ENCODE data around the gene ZDHHC12.
"Not testable (repeated sequence)": the region's sequence is repeated elsewhere in the genome, so short reads cannot be mapped to it uniquely, and the experiment has no call there.

Gene ZDHHC12

DNA sequence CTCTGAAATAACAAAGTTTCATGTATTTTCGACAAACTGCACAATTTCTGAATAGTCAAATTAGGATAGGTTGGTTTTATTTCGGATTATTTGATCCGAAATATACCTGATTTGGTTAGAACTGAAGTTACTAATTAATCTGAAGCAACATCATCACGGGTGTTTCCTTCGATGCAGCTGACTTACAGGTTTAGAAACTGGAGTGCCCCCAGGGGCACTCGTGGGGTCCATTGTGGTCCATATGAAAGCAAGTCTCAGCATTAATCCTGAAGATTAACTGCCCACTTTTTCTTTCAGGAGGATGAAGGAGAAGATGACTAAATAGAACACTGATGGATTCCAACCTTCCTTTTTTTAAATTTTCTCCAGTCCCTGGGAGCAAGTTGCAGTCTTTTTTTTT is 29.6 kb downstream of the ZDHHC12 start:
- TF ChIP-seq CTCF (IDR thresholded peaks at IDR 0.05; ENCODE audit: insufficient read depth, low read depth, low read length, missing control alignments): no peak
- H3K4me3 ChIP-seq (ENCODE audit: low read length): no peak overlapping the region
- no peak for DNase-seq (ENCODE audit: low read depth)

DNA sequence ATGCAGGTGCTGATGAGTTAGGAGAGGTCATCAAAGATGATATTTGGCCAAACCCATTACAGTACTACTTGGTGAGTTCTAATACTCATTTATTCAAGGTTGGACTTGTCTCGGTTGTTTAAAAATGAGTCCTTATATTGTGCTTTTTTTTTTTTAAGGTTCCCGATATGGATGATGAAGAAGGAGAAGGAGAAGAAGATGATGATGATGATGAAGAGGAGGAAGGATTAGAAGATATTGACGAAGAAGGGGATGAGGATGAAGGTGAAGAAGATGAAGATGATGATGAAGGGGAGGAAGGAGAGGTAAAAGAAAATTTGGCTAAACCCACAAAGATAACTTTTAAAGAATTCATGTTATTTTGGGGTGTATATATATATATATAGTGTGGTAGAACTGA is 30.2 kb downstream of the ZDHHC12 start:
- DNase-seq (ENCODE audit: low read depth); H3K4me3 ChIP-seq (ENCODE audit: low read length): not testable (repeated sequence)

GRCh38 chr9:128690684-128691034 is 33.3 kb downstream of the ZDHHC12 start:
- peak overlapping the region; percentile 81 for H3K4me3 ChIP-seq (ENCODE audit: low read length)
- no peak for TF ChIP-seq CTCF (IDR thresholded peaks at IDR 0.05; ENCODE audit: insufficient read depth, low read depth, low read length, missing control alignments)
- DNase-seq (ENCODE audit: low read depth): no peak

- H3K4me3 ChIP-seq (ENCODE audit: low read length): peak overlapping the region; percentile 81
- TF ChIP-seq CTCF (IDR thresholded peaks at IDR 0.05; ENCODE audit: insufficient read depth, low read depth, low read length, missing control alignments): no peak
- peak; percentile 33 for DNase-seq (ENCODE audit: low read depth)
These were observed 33.9 kb downstream of the ZDHHC12 start for GRCh38 chr9:128689820-128690683.

DNA sequence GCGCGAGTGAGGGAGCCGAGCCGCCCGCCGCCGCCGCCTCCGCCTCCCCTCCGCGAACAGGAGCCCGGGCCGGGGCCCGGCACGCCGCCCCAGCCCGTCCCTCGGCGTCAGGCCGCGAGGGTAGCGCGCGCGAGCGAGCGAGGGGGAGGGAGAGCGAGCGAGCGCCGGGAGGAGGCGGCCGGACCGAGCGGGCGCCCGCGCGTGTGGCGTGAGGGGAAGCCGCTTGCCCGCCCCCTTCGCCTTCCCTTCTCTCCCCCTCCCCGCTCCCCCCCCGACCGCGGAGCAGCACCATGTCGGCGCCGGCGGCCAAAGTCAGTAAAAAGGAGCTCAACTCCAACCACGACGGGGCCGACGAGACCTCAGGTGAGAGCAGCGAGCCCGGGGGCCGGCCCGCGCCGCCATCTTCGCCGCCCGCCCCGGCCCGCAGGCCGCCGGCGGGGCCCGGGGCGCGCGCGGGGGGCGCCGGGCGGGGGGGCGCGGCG is 34.6 kb downstream of the ZDHHC12 start:
- DNase-seq (ENCODE audit: low read depth): no peak
- no peak for TF ChIP-seq CTCF (IDR thresholded peaks at IDR 0.05; ENCODE audit: insufficient read depth, low read depth, low read length, missing control alignments)
- peak overlapping the region; percentile 46 for H3K4me3 ChIP-seq (ENCODE audit: low read length)

DNA sequence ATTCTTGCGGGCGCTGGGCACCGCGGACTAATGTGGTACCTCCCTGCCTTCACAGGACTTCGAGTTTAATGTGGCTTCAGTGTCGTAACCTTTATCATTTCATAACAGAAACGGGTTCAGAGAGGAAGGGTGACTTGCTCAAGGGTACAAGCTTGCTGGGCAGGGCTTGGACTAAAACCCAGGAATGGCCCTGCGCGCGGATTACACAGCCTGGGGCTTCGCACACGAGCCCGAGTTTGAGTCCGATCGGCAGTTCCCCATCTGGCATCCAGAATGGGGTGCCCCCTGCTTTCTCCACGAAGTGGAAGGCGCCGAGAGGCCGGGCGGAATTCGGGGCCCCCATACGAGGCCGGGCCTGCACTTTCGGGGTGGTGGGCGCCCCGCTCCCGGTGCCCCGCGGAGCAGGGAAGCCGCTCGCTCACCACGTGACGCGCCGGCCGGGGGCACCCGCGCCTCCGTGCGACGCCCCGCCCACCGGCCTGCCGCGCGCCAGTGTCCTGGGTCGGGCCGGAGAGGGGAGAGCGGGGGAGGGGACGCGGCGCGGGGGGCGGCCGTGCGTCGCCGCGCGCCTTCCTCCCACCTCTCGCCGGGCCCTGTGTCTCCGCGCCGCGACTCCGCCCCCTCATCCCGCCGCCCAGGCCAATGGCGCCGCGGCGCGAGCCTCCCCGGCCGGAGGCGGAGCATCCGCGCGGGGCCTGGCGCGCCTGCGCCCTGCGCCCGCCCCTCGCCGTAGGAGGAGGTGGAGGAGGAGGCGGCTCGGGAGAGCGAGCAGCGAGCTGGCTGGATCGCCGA is 35.2 kb downstream of the ZDHHC12 start, which contains the start of gene SET:
Gene SET (plus strand): TSS at position 722 of the 792 bp plus-strand sequence. CDS start 361 bp downstream, outside the sequence.
- no peak for TF ChIP-seq CTCF (IDR thresholded peaks at IDR 0.05; ENCODE audit: insufficient read depth, low read depth, low read length, missing control alignments)

DNA sequence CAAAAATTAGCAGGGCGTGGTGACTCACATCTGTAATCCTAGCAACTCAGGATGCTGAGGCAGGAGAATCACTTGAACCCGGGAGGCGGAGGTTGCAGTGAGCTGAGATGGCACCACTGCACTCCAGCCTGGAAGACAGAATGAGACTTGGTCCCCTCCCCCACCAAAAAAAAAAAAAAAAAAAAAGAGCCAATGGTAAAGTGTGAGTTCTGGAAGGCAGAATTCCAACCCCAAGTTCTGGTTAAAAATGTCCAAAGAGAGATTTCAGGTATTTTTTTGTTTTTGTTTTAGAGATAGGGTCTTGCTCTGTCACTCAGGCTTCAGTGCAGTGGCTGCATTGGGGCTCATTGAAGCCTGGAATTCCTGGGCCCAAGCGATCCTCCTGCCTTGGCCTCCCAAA is 36.5 kb downstream of the ZDHHC12 start:
- no peak for DNase-seq (ENCODE audit: low read depth)
- TF ChIP-seq CTCF (IDR thresholded peaks at IDR 0.05; ENCODE audit: insufficient read depth, low read depth, low read length, missing control alignments): no peak
- H3K4me3 ChIP-seq (ENCODE audit: low read length): no peak overlapping the region

More for the DNA sequence above, 35.2 kb downstream of the ZDHHC12 start, which contains the start of gene SET:
- DNase-seq (ENCODE audit: low read depth): peak; percentile 93
- H3K4me3 ChIP-seq (ENCODE audit: low read length): peak within 1 kb of the TSS; percentile 81
